Measurements from ENCODE around the gene RHOV. TPM values are rescaled to one million over a fixed set of nuclear protein-coding genes. Genes with fewer than 3 reads are reported as not detected.

The RHOV gene
- polyA plus RNA-seq, 1 of the 3 experiments (the other 2 are of a cell fraction), result 0.62 TPM

GRCh38 chr15:40857601-40858341 is 16.3 kb downstream of the RHOV start:
- DNase-seq, result peak; percentile 91
- H3K9me2 ChIP-seq, result no peaks in the 10 kb centered on the region
- ChIA-PET CTCF (interaction anchor here (0.5 to 5.1 kb wide), 48 partner anchors 11 to 1716 kb away, joined by 3 to 120 read pairs (median 4); partner anchors contain the start of genes CHAC1, PPP1R14D and SPINT1), POLR2A (interaction anchor here (0.6 to 2.4 kb wide), 5 partner anchors 12 to 474 kb away, joined by 3 to 12 read pairs (median 7); partner anchors contain the start of genes RHOV and VPS18)
- H3K27me3 ChIP-seq (ENCODE audit: insufficient read depth), result no peaks in the 10 kb centered on the region
- peak overlapping the region; percentile 52; the same call in 1 of the 2 replicates for H2AFZ ChIP-seq (ENCODE audit: low read depth)
- peaks cover 0 to 3% of the 10 kb centered on the region in 2 experiments; a peak in 1 of 4 replicates for H3K4me1 ChIP-seq (ENCODE audit: control insufficient read depth in 1 of 2, insufficient read depth in 2 of 2, low read depth in 1 of 2, low read length in 1 of 2)
- no peaks in the 10 kb centered on the region for H3K79me2 ChIP-seq (ENCODE audit: insufficient read depth)
- H3F3A ChIP-seq (replicated peaks; ENCODE audit: insufficient read depth), result peaks cover 3% of the 10 kb centered on the region
- H3K4me2 ChIP-seq, result no peak overlapping the region
- H4K20me1 ChIP-seq (ENCODE audit: insufficient read depth), result no peaks in the 10 kb centered on the region
- TF ChIP-seq NFIC (IDR thresholded peaks at IDR 0.05; ENCODE audit: borderline replicate concordance), result no peak
- 0 out of 2 replicates have a peak, but pooled peaks have one; percentile 32 for TF ChIP-seq RCOR1 (IDR thresholded peaks at IDR 0.05; ENCODE audit: low read length)
- TF ChIP-seq SMC3 (IDR thresholded peaks at IDR 0.05; ENCODE audit: low read depth, low read length), result peak; percentile 92
- TF ChIP-seq, protein P1, sequence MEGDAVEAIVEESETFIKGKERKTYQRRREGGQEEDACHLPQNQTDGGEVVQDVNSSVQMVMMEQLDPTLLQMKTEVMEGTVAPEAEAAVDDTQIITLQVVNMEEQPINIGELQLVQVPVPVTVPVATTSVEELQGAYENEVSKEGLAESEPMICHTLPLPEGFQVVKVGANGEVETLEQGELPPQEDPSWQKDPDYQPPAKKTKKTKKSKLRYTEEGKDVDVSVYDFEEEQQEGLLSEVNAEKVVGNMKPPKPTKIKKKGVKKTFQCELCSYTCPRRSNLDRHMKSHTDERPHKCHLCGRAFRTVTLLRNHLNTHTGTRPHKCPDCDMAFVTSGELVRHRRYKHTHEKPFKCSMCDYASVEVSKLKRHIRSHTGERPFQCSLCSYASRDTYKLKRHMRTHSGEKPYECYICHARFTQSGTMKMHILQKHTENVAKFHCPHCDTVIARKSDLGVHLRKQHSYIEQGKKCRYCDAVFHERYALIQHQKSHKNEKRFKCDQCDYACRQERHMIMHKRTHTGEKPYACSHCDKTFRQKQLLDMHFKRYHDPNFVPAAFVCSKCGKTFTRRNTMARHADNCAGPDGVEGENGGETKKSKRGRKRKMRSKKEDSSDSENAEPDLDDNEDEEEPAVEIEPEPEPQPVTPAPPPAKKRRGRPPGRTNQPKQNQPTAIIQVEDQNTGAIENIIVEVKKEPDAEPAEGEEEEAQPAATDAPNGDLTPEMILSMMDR (IDR thresholded peaks at IDR 0.05), result peak; percentile 92
- TF ChIP-seq MXI1 (IDR thresholded peaks at IDR 0.05; ENCODE audit: low read depth, low read length), result peak; percentile 56; the same call in 1 of the 2 replicates
- peak; percentile 82 for TF ChIP-seq RAD21 (IDR thresholded peaks at IDR 0.05; ENCODE audit: low read length)
- no peak overlapping the region for H3K9ac ChIP-seq
- H3K9me3 ChIP-seq, result no peaks in the 10 kb centered on the region
- no peak overlapping the region; a peak in 1 of 4 replicates for H3K4me3 ChIP-seq (ENCODE audit: low read depth in 2 of 2, low read length in 1 of 2)
- 31% methylated on average over 10 of the region's 15 CpGs for WGBS (ENCODE audit: low lambda C conversion rate)
- H3K36me3 ChIP-seq (replicated peaks in 1 of 2; ENCODE audit: control insufficient read depth in 1 of 2, insufficient read depth in 2 of 2, low read length in 1 of 2), result no peaks in the 10 kb centered on the region
- no peak overlapping the region for H3K27ac ChIP-seq (ENCODE audit: low read depth in 2 of 2, low read length in 1 of 2)

DNA sequence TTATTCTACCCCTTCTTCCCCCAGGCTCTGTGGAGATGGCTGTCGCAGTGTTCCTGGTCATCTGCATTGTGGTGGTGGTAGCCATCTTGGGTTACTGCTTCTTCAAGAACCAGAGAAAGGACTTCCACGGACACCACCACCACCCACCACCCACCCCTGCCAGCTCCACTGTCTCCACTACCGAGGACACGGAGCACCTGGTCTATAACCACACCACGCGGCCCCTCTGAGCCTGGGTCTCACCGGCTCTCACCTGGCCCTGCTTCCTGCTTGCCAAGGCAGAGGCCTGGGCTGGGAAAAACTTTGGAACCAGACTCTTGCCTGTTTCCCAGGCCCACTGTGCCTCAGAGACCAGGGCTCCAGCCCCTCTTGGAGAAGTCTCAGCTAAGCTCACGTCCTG is 17.3 kb downstream of the RHOV start:
- Histone ChIP-seq H3K9me2 (no peaks in the 10 kb centered on the region), H3K79me2 (ENCODE audit: insufficient read depth) (no peaks in the 10 kb centered on the region), H3K9me3 (no peaks in the 10 kb centered on the region), H3K27ac (ENCODE audit: low read depth in 2 of 2, low read length in 1 of 2) (no peak overlapping the region), H3K36me3 (replicated peaks in 1 of 2; ENCODE audit: control insufficient read depth in 1 of 2, insufficient read depth in 2 of 2, low read length in 1 of 2) (no peaks in the 10 kb centered on the region), H3K4me2 (no peak overlapping the region), H3K4me3 (ENCODE audit: low read depth in 2 of 2, low read length in 1 of 2) (no peak overlapping the region), H4K20me1 (ENCODE audit: insufficient read depth) (no peaks in the 10 kb centered on the region), H3K4me1 (ENCODE audit: control insufficient read depth in 1 of 2, insufficient read depth in 2 of 2, low read depth in 1 of 2, low read length in 1 of 2) (peaks cover 0 to 3% of the 10 kb centered on the region in 2 experiments; a peak in 1 of 4 replicates), H3K9ac (no peak overlapping the region), H3F3A (replicated peaks; ENCODE audit: insufficient read depth) (peaks cover 3% of the 10 kb centered on the region), H3K27me3 (ENCODE audit: insufficient read depth) (no peaks in the 10 kb centered on the region), H2AFZ (ENCODE audit: low read depth) (no peak overlapping the region; the same call in 1 of the 2 replicates)
- TF ChIP-seq EP300 (IDR thresholded peaks at IDR 0.05; ENCODE audit: borderline replicate concordance in 1 of 2, low read depth in 1 of 2, low read length in 1 of 2), result no peak
- TF ChIP-seq YY1 (IDR thresholded peaks at IDR 0.05; ENCODE audit: low read depth), result no peak
- no peak for TF ChIP-seq RFX5 (IDR thresholded peaks at IDR 0.05; ENCODE audit: low read length)
- no peak for TF ChIP-seq MEF2A (IDR thresholded peaks at IDR 0.05; ENCODE audit: borderline replicate concordance, low read depth)
- no peak for TF ChIP-seq FOSL2 (IDR thresholded peaks at IDR 0.05; ENCODE audit: borderline replicate concordance, low read depth)
- TF ChIP-seq MXI1 (IDR thresholded peaks at IDR 0.05; ENCODE audit: low read depth, low read length), result no peak
- DNase-seq, result no peak
- WGBS (ENCODE audit: low lambda C conversion rate), result 59% methylated on average over 5 of the region's 8 CpGs
- ChIA-PET POLR2A (interaction anchor here (0.7 to 1.7 kb wide), 2 partner anchors 33 to 37 kb away, joined by 3 to 7 read pairs; partner anchors contain the start of gene VPS18), CTCF (interaction anchor here (1.0 to 5.1 kb wide), 13 partner anchors 10 to 329 kb away, joined by 4 to 120 read pairs (median 7); partner anchors contain the start of genes PPP1R14D and SPINT1)

Data from SK-N-SH (cell line).